SIG-M5 (cell line): ENCODE data around the gene HERC3.

ENCODE experiments used
- DNase-seq: peaks from one replicate; lab custom pipeline; 2025; lab: John Stamatoyannopoulos, UW

The HERC3 gene

GRCh38 chr4:88660446-88661294, 68.4 kb downstream of the HERC3 start:
- no peak for DNase-seq

- DNase-seq: no peak
Observed at GRCh38 chr4:88661739-88662138, 69.5 kb downstream of the HERC3 start.

- DNase-seq: no peak
Observed at GRCh38 chr4:88672987-88673386, 80.7 kb downstream of the HERC3 start.

GRCh38 chr4:88673886-88674285, 81.6 kb downstream of the HERC3 start:
- no peak for DNase-seq

GRCh38 chr4:88674565-88674964, 82.3 kb downstream of the HERC3 start:
- DNase-seq: no peak

GRCh38 chr4:88674979-88675378, 82.7 kb downstream of the HERC3 start:
- no peak for DNase-seq

GRCh38 chr4:88675543-88675942, 83.3 kb downstream of the HERC3 start:
- no peak for DNase-seq

- DNase-seq: no peak
Observed at GRCh38 chr4:88681209-88681608, 88.9 kb downstream of the HERC3 start.

GRCh38 chr4:88690355-88690754, 98.1 kb downstream of the HERC3 start:
- no peak for DNase-seq

GRCh38 chr4:88693792-88694191, 101.5 kb downstream of the HERC3 start:
- DNase-seq: no peak

GRCh38 chr4:88696630-88697029, 104.3 kb downstream of the HERC3 start:
- DNase-seq: no peak

- DNase-seq: no peak
Observed at GRCh38 chr4:88697141-88697540, 104.9 kb downstream of the HERC3 start.

- no peak for DNase-seq
Observed at GRCh38 chr4:88697588-88698329, 105.5 kb downstream of the HERC3 start, which contains the start of gene NAP1L5. TSS of gene NAP1L5 (minus strand) at chr4:88697829. CDS start at chr4:88697754, 75 bp downstream.

- no peak for DNase-seq
Observed at GRCh38 chr4:88698519-88698918, 106.2 kb downstream of the HERC3 start.

- DNase-seq: no peak
Observed at GRCh38 chr4:88702782-88703181, 110.5 kb downstream of the HERC3 start.

GRCh38 chr4:88705223-88705622, 112.9 kb downstream of the HERC3 start:
- no peak for DNase-seq

- no peak for DNase-seq
Observed at GRCh38 chr4:88705805-88706492, 113.7 kb downstream of the HERC3 start.

- no peak for DNase-seq
Observed at GRCh38 chr4:88706574-88706973, 114.3 kb downstream of the HERC3 start.

GRCh38 chr4:88709989-88710388, 117.7 kb downstream of the HERC3 start:
- no peak for DNase-seq

GRCh38 chr4:88713782-88714181, 121.5 kb downstream of the HERC3 start:
- no peak for DNase-seq

GRCh38 chr4:88718098-88718497, 125.8 kb downstream of the HERC3 start:
- DNase-seq: no peak

- no peak for DNase-seq
Observed at GRCh38 chr4:88719381-88719780, 127.1 kb downstream of the HERC3 start.
